GM12891 (cell line): Measurements from ENCODE around the gene PHAF1. TPM values are rescaled to one million over a fixed set of nuclear protein-coding genes. Genes with fewer than 3 reads are reported as not detected.

ENCODE experiments used
- DNase-seq: peaks from one replicate; pipeline ENCODE4 v3.0.0; 2011; ENCODE audit warnings: low spot score; ENCODE audit not compliant: insufficient read length
- FAIRE-seq: peaks from 2 replicates; lab custom pipeline; 2011; peaks lifted over from hg19 to GRCh38; lab: Jason Lieb, UNC
- PAX5 ChIP-seq: IDR thresholded peaks from 2 replicates; pipeline ENCODE4 v1.6.1; 2011; ENCODE audit warnings: low read length, moderate library complexity, mild to moderate bottlenecking; ENCODE audit not compliant: insufficient read depth, severe bottlenecking
- POLR2A ChIP-seq: IDR thresholded peaks from 2 replicates; pipeline ENCODE4 v1.6.1; 2011; ENCODE audit warnings: low read depth, low read length, control low read depth
- POLR2AphosphoS5 ChIP-seq: IDR thresholded peaks from 2 replicates; pipeline ENCODE4 v1.6.1; 2011; ENCODE audit warnings: low read depth, low read length, control low read depth
- POU2F2 ChIP-seq: IDR thresholded peaks from 2 replicates; pipeline ENCODE4 v1.6.1; 2011; ENCODE audit warnings: low read depth, mild to moderate bottlenecking, control low read depth, low read length, moderate library complexity
- SPI1 ChIP-seq: IDR thresholded peaks from 2 replicates; pipeline ENCODE4 v1.6.1; 2011; ENCODE audit warnings: low read depth, low read length, control low read depth
- TAF1 ChIP-seq: IDR thresholded peaks from 2 replicates; pipeline ENCODE4 v1.6.1; 2011; ENCODE audit warnings: low read depth, low read length, control low read depth
- polyA plus RNA-seq: library from polyadenylated mRNA; unstranded; fragments of >200 nt; gene quantifications from one replicate; pipeline ENCODE4 v1.2.1, GENCODE V29; 2012; ENCODE audit warnings: low read depth, missing spikeins, inconsistent platforms; ENCODE audit not compliant: missing spikeins

The PHAF1 gene
- polyA plus RNA-seq: 5.9 TPM

DNA sequence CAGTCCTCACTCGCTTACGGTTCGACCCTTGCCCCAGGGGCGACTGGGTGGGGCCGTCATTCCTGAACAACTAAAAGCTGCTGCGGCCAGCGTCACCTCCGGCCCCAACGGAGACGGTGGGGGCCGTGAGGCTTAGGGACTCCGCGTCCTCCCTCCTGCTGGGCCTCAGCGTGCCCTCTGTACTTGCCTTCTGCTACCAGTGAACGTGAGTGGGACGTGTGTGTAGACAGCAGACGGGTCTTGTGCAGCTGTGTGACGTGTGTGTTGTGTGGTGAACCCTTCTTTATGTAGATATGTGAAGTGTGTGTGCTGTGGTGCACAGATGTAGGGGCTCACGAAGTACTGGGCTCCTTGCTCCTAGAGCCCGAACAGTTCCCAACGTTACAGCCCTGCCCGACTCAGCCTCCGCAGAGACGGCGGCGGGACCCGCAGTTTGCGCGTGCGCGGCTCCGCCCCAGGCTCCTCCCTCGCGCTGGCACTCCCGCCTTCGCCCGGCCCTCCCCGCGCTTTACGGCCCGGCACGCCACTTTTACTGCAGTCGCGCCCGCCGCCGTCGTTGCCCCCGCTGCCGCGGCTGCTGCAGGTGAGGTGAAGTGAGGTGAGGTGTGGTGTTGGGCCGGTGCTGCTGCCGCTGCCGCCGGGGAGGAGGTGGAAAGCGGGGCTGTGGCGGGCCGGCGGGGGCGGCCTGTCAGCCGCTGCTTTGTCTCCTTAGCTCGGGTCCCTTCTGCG is at the start of gene PHAF1:
Gene PHAF1 (plus strand): TSS at position 535 of the 729 bp plus-strand sequence. CDS start 235 bp downstream, outside the sequence.
- DNase-seq (peak; percentile 98), FAIRE-seq (peak; percentile 98)
- TF ChIP-seq POLR2AphosphoS5 (no peak), POU2F2 (0 out of 2 replicates have a peak, but pooled peaks have one; percentile 39), SPI1 (no peak)

DNA sequence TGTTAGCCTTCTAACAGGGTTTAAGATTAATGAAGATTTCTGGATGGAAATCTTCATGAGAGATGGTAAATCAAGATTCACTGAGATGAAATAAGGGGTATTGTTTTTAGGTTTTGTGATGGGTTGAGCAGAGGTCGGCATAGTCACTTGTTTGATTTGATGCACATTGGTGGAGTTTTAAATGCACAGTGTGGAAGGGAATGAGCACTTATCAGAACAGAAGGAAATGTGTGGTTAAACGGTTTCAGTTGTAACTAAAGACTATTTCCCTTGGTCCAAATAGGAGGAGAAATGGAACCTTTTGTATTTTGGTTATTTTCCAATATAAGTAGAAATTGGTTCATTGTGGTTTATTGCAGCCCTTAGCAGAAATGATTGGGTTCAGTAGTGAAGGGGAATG is 46.7 kb upstream of the PHAF1 start:
- no peak for DNase-seq
- no peak for TF ChIP-seq TAF1
- TF ChIP-seq POLR2AphosphoS5: no peak
- no peak for TF ChIP-seq POU2F2
- no peak for TF ChIP-seq PAX5
- TF ChIP-seq POLR2A: no peak
- no peak for TF ChIP-seq SPI1
- FAIRE-seq: peak; percentile 88

DNA sequence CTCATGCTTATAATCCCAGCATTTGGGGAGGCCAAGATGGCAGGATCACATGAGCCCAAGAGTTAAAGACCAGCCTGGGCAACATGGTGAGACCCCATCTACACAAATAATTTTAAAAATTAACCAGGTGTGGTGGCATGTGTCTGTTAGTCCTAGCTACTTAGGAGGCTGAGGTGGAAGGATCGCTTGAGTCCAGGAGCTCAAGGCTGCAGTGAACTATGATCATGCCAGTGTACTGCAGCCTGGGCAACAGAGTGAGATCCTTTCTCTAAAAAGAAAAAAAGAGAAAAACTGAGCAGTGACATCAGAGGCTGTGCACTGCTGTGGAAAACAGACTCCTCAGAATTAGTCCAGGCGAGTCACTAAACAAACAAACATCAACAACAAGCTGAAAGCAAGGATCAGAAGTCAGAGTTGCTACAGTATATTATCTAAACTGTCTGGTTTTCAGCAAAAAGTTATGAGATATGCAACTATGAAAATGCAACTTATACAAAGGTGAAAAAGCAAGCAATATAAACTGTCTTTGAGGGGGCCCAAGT is 41.5 kb upstream of the PHAF1 start:
- FAIRE-seq: peak; percentile 69
- TF ChIP-seq SPI1 (no peak), POLR2A (no peak), PAX5 (no peak), POU2F2 (no peak), TAF1 (no peak), POLR2AphosphoS5 (no peak)
- no peak for DNase-seq

DNA sequence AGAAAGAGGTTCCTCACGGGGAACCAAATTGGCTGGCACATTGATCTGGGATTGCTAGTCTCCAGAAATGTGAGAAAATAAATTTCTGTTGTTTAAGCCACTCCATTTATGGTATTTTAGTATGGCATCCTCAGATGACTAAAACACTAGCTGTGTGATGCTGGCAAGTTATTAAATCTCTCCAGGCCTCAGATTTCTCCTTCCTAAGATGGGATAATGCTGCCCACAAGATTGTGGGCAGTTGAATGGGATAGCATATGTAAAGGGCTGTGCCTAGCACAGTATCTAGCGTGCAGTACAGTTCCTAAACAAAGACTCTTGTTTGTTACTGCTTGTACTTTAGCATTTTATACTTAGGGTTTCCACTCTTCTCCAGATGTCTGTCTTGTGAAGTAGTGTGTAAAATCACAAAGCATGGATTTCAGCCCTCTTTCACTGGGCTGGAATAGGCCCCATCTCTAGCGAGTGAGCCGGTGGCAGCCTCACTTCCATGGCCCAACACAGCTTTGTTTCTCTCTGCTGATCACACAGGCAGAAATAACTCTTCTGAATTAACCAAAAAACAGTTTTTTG is 38.2 kb upstream of the PHAF1 start:
- DNase-seq (no peak), FAIRE-seq (no peak)
- TF ChIP-seq PAX5 (no peak), POLR2A (no peak), POLR2AphosphoS5 (no peak), SPI1 (no peak), POU2F2 (no peak), TAF1 (no peak)

DNA sequence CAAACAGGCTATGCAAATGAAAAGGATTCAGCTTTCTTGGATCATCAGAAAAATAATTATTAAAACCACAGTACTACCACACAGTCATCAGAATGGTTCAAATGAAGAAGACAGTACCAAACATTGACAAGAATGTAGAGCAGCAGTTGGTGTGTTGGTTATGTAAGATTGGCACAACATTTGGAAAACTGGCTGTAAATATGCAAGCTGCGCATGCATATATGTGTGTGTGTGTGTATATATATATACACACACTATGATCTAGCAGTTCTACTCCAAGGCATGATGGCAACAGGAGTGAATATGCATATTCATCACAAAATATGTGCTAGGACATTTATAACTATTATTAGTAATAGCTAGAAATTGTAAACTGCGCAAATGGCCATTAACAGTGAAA is 34.4 kb upstream of the PHAF1 start:
- TF ChIP-seq SPI1 (no peak), POU2F2 (no peak), POLR2A (no peak), TAF1 (no peak), POLR2AphosphoS5 (no peak), PAX5 (no peak)
- FAIRE-seq: no peak
- DNase-seq: no peak

DNA sequence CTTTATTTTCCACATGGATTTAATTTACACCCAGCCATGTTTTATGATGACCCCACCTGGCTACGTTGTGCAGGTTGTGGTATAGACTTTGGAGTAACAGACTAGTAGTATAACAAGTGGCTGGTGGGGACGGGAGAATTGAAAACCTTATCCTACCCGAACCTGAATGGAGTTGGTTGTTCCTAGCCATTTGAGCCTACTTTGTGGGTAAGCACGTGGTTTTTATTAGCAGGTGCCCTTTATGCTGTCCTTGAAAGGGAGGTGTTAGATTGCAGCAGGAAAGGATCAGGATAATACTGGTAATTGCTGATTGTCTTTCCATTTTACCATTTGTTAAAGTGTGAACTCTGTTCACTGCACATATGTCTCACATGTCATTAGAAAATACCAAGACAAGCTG is 31.9 kb upstream of the PHAF1 start:
- no peak for FAIRE-seq
- no peak for DNase-seq
- TF ChIP-seq PAX5 (no peak), SPI1 (no peak), TAF1 (no peak), POLR2A (no peak), POU2F2 (no peak), POLR2AphosphoS5 (no peak)

DNA sequence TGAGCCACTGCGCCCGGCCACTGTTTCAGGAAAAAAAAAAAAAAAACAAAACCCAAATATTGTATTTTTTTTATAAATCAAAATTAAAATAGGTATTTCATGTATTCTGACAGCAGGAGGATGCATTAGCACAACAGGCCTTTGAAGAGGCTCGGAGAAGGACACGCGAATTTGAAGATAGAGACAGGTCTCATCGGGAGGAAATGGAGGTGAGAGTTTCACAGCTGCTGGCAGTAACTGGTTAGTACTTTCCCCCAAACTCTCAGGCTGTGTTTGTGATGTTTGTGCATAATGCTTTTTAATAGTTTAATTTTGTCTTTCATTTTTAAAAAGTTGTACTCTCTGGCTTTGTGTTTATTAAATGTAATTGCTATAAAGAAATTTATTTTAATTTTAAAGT is 27.6 kb upstream of the PHAF1 start:
- FAIRE-seq: no peak
- DNase-seq: no peak
- TF ChIP-seq SPI1 (no peak), POLR2A (no peak), POLR2AphosphoS5 (no peak), PAX5 (no peak), TAF1 (no peak), POU2F2 (no peak)

DNA sequence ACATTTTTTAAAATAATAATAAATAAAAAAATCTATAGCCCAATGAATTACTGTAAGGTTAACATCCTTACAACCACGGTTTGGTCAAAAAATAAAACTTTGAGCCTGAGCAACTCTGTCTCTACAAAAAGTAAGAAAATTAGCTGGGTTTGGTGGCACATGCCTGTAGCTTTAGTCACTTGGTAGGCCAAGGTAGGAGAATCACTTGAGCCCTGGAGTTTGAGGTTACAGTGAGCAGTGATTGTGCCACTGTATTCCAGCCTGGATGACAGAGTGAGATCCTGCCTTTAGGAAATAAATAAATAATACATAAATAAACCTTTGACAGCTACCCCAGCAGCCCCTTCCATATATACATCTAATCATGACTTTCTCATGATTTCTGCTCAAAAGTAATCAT is 26.9 kb upstream of the PHAF1 start:
- DNase-seq (no peak), FAIRE-seq (no peak)
- TF ChIP-seq POLR2A (no peak), TAF1 (no peak), POU2F2 (no peak), POLR2AphosphoS5 (no peak), SPI1 (no peak), PAX5 (no peak)

DNA sequence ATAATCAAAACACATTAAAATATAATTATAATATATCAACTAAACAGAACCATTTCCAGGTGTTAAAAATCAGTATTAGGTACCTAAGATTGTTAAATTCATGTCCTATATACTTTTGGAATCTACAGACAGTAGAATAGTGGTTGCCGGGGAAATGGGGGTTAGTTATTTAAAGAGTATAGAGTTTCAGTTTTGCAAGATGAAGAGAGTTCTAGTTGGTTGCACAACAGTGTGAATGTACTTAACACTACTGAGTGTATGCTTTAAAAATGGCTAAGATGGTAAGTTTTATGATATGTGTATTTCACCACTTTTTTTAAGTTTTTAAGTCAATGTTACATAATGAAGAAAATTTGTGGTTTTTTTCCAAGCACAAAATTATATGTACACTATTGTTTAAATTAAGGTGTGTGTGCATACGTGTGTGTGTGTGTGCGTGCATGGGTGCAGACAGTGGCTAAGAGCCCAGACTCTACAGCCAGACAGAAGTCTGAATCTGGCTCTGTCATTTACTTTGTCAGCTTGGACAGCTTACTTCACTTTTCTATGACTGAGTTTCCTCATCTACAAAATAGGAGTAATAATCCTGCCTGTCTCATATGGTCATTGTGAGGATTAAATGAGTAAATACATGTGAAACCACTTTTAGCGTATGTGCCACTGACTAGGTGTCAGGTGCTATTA is 25.3 kb upstream of the PHAF1 start:
- FAIRE-seq (peak; percentile 60), DNase-seq (no peak)
- no peak for TF ChIP-seq PAX5
- no peak for TF ChIP-seq SPI1
- TF ChIP-seq POLR2AphosphoS5: no peak
- no peak for TF ChIP-seq POLR2A
